OCI-LY7 (cell line): Measurements from ENCODE around the gene PKIB. TPM values are rescaled to one million over a fixed set of nuclear protein-coding genes. Genes with fewer than 3 reads are reported as not detected.

ENCODE experiments used
- BruUV-seq: library from RNA; stranded (reverse); fragments of 400-500 nt; replicated peaks from 2 replicates; lab custom pipeline; 2021; lab: Mats Ljungman, UMichigan
- CTCF ChIA-PET: fragments of 300-600 bp; sonication (Branson Sonifier 250); formaldehyde crosslinking; loops from one replicate; lab custom pipeline; 2022; ENCODE audit warnings: antibody characterized with exemption; ENCODE audit not compliant: unreplicated experiment; lab: Charles Lee
- POLR2A ChIA-PET: fragments of 300-600 bp; sonication (Branson Sonifier 250); formaldehyde crosslinking; loops from one replicate; lab custom pipeline; 2022; ENCODE audit warnings: antibody characterized with exemption; lab: Charles Lee
- DNase-seq: peaks from one replicate; pipeline ENCODE4 v3.0.0-alpha.2; 2015; ENCODE audit warnings: low spot score
- H2AFZ ChIP-seq: fragments of 200-600 bp; sonication (generic), shearing (Covaris generic); 2 replicates; pipeline ENCODE4 v1.6.1; 2014; ENCODE audit warnings: mild to moderate bottlenecking, antibody characterized with exemption, low read length, moderate library complexity
- H3K27ac ChIP-seq: fragments of 200-600 bp; sonication (generic); 2 replicates; pipeline ENCODE4 v1.5.1; 2014; ENCODE audit warnings: mixed run types, low read depth, mild to moderate bottlenecking, moderate library complexity, low read length, inconsistent platforms; ENCODE audit not compliant: poor library complexity, severe bottlenecking
- H3K36me3 ChIP-seq: fragments of 200-600 bp; sonication (generic); 2 replicates; pipeline ENCODE4 v1.6.1; 2014; ENCODE audit warnings: mild to moderate bottlenecking, antibody characterized with exemption, low read length, moderate library complexity, mixed read lengths; ENCODE audit not compliant: insufficient read depth
- H3K4me1 ChIP-seq: fragments of 200-600 bp; sonication (generic); 2 replicates; pipeline ENCODE4 v1.5.1; 2014; ENCODE audit warnings: mild to moderate bottlenecking, low read length; ENCODE audit not compliant: insufficient read depth, poor library complexity, severe bottlenecking
- H3K4me2 ChIP-seq: fragments of 200-600 bp; sonication (generic); 2 replicates; pipeline ENCODE4 v1.6.1; 2014; ENCODE audit warnings: mild to moderate bottlenecking, low read length
- H3K4me3 ChIP-seq: fragments of 200-600 bp; sonication (generic); 2 replicates; pipeline ENCODE4 v1.5.1; 2014; ENCODE audit warnings: mild to moderate bottlenecking, low read depth, low read length; ENCODE audit not compliant: poor library complexity, severe bottlenecking
- H3K79me2 ChIP-seq: fragments of 200-600 bp; sonication (generic); 2 replicates; pipeline ENCODE4 v1.6.1; 2016; ENCODE audit warnings: low read depth, mild to moderate bottlenecking, low read length, moderate library complexity, mixed read lengths; ENCODE audit not compliant: insufficient read depth
- H3K9me2 ChIP-seq: fragments of 200-600 bp; sonication (generic); 2 replicates; pipeline ENCODE4 v1.6.1; 2016; ENCODE audit warnings: mild to moderate bottlenecking, low read length, mixed read lengths; ENCODE audit not compliant: insufficient read depth
- H3K9me3 ChIP-seq: fragments of 200-600 bp; sonication (generic); 2 replicates; pipeline ENCODE4 v1.6.1; 2014; ENCODE audit warnings: mild to moderate bottlenecking, mixed run types, low read length, mixed read lengths
- H4K20me1 ChIP-seq: fragments of 200-600 bp; sonication (generic); 2 replicates; pipeline ENCODE4 v1.6.1; 2014; ENCODE audit warnings: mild to moderate bottlenecking, antibody characterized with exemption, low read length, moderate library complexity, mixed read lengths; ENCODE audit not compliant: insufficient read depth
- CTCF ChIP-seq: fragments of 200-600 bp; sonication (generic); conservative IDR thresholded peaks from 2 replicates; pipeline ENCODE4 v1.5.1; 2014; ENCODE audit warnings: mild to moderate bottlenecking, antibody characterized with exemption, low read length, moderate library complexity, mixed read lengths
- EZH2phosphoT487 ChIP-seq: fragments of 200-600 bp; sonication (generic); IDR thresholded peaks from 2 replicates; pipeline ENCODE4 v1.6.1; 2018; ENCODE audit warnings: low read depth, borderline replicate concordance, mild to moderate bottlenecking, mixed run types, antibody characterized with exemption, low read length, moderate library complexity, mixed read lengths
- intact Hi-C: fragments of 100-400 bp; cut with micrococcal nuclease; formaldehyde crosslinking; loops from one replicate; pipeline ENCODE4 v1.10.0; 2022; ENCODE audit not compliant: unreplicated experiment
- total RNA-seq, 2 experiments: library from RNA; depleted of rRNA in 1 of 2; stranded (reverse); fragments of >200 nt in 1 of 2; shearing (Covaris generic) in 1 of 2; gene quantifications; 2 replicates each; pipeline ENCODE4 v1.2.3, GENCODE V29; 2014 to 2022

Gene PKIB
- total RNA-seq, 2 experiments from 2014 or later, result 0.46 TPM; not detected in 1

GRCh38 chr6:122620902-122621301, 10.7 kb downstream of the PKIB start:
- Histone ChIP-seq H3K4me1 (no peaks in the 10 kb centered on the region), H3K4me3 (no peak overlapping the region), H3K9me2 (no peaks in the 10 kb centered on the region), H3K36me3 (no peaks in the 10 kb centered on the region), H3K79me2 (no peaks in the 10 kb centered on the region), H2AFZ (no peak overlapping the region), H3K9me3 (no peaks in the 10 kb centered on the region), H4K20me1 (no peaks in the 10 kb centered on the region), H3K27ac (no peak overlapping the region), H3K4me2 (no peak overlapping the region)
- CTCF ChIA-PET, result no interaction called here
- BruUV-seq, result no TSS peak
- no peak for DNase-seq
- TF ChIP-seq CTCF, result no peak
- no peak for TF ChIP-seq EZH2phosphoT487
- POLR2A ChIA-PET, result interaction anchor here (0.8 kb wide), 1 partner anchor 12 kb away, joined by 3 read pairs; no protein-coding TSS in a partner anchor
- intact Hi-C loops, result no loop called here

- Histone ChIP-seq H2AFZ (no peak overlapping the region), H3K79me2 (no peaks in the 10 kb centered on the region), H3K4me2 (no peak overlapping the region), H3K9me2 (no peaks in the 10 kb centered on the region), H3K36me3 (no peaks in the 10 kb centered on the region), H4K20me1 (no peaks in the 10 kb centered on the region), H3K4me1 (no peaks in the 10 kb centered on the region), H3K4me3 (no peak overlapping the region), H3K27ac (no peak overlapping the region), H3K9me3 (no peaks in the 10 kb centered on the region)
- BruUV-seq, result no TSS peak
- CTCF ChIA-PET, result no interaction called here
- intact Hi-C loops, result no loop called here
- POLR2A ChIA-PET, result no interaction called here
- TF ChIP-seq CTCF (no peak), EZH2phosphoT487 (no peak)
- DNase-seq, result no peak
These were observed 11.4 kb downstream of the PKIB start for GRCh38 chr6:122621638-122622037.

GRCh38 chr6:122622479-122622878, 12.3 kb downstream of the PKIB start:
- no peak overlapping the region for H3K27ac ChIP-seq
- no peaks in the 10 kb centered on the region for H3K9me2 ChIP-seq
- POLR2A ChIA-PET, result interaction anchor here (0.5 kb wide), 1 partner anchor 217 kb away, joined by 4 read pairs; no protein-coding TSS in a partner anchor
- no peaks in the 10 kb centered on the region for H3K79me2 ChIP-seq
- no peaks in the 10 kb centered on the region for H4K20me1 ChIP-seq
- no peak overlapping the region for H2AFZ ChIP-seq
- no peak for DNase-seq
- no peak overlapping the region for H3K4me2 ChIP-seq
- H3K9me3 ChIP-seq, result no peaks in the 10 kb centered on the region
- no peak for TF ChIP-seq EZH2phosphoT487
- TF ChIP-seq CTCF, result no peak
- BruUV-seq, result no TSS peak
- no peak overlapping the region for H3K4me3 ChIP-seq
- H3K36me3 ChIP-seq, result no peaks in the 10 kb centered on the region
- no peaks in the 10 kb centered on the region for H3K4me1 ChIP-seq
- CTCF ChIA-PET, result no interaction called here
- intact Hi-C loops, result no loop called here
